CD4-positive, alpha-beta T cell treated with Interferon alpha-2 for 1 hour (primary cell): ENCODE data around the gene IDI2.
A peak's percentile ranks its signal among the peaks of the same experiment; 100 is the strongest.
"Not testable (repeated sequence)": the region's sequence is repeated elsewhere in the genome, so short reads cannot be mapped to it uniquely, and the experiment has no call there.

ENCODE experiments used
- DNase-seq, 2 donors: peaks; one replicate each; pipeline ENCODE4 v3.0.0-alpha.2; 2020 to 2022

IDI2 gene

GRCh38 chr10:1025683-1026082 lies at the start of gene IDI2:
TSS of gene IDI2 (minus strand) at chr10:1025859. CDS start at chr10:1024723, 1,136 bp downstream.
- DNase-seq: no peak

- no peak for DNase-seq
Measured at GRCh38 chr10:1074748-1075308, 49.2 kb upstream of the IDI2 start.

- no peak for DNase-seq
Measured at GRCh38 chr10:1074052-1074747, 48.5 kb upstream of the IDI2 start.

- no peak for DNase-seq
Measured at GRCh38 chr10:1070919-1071318, 45.3 kb upstream of the IDI2 start.

- DNase-seq: no peak
Measured at GRCh38 chr10:1068380-1069361, 43.0 kb upstream of the IDI2 start.

GRCh38 chr10:1066734-1067133 lies 41.1 kb upstream of the IDI2 start:
- DNase-seq: not testable (repeated sequence)

- no peak for DNase-seq
Measured at GRCh38 chr10:1064964-1065247, 39.2 kb upstream of the IDI2 start.

- DNase-seq: peak in 1 of 2 donors; percentile 54
Measured at GRCh38 chr10:1063232-1063865, 37.7 kb upstream of the IDI2 start.

GRCh38 chr10:1061930-1062774 lies 36.5 kb upstream of the IDI2 start:
- peak in 1 of 2 donors; percentile 34 for DNase-seq

GRCh38 chr10:1059902-1060301 lies 34.2 kb upstream of the IDI2 start:
- no peak for DNase-seq

GRCh38 chr10:1058017-1058416 lies 32.4 kb upstream of the IDI2 start:
- no peak for DNase-seq

GRCh38 chr10:1057106-1057657 lies 31.5 kb upstream of the IDI2 start:
- no peak for DNase-seq

- peak; percentile 85 to 90 for DNase-seq
Measured at GRCh38 chr10:1056326-1057105, 30.9 kb upstream of the IDI2 start, which contains the start of gene WDR37. TSS of gene WDR37 (plus strand) at chr10:1056385. CDS start at chr10:1072156, 15,771 bp downstream.

- DNase-seq: no peak
Measured at GRCh38 chr10:1054684-1055083, 29.0 kb upstream of the IDI2 start.

- DNase-seq: peak; percentile 52 to 72
Measured at GRCh38 chr10:1050554-1050953, 24.9 kb upstream of the IDI2 start.

GRCh38 chr10:1050145-1050544 lies 24.5 kb upstream of the IDI2 start:
- DNase-seq: peak in 1 of 2 donors; percentile 50

GRCh38 chr10:1049425-1049958 lies 23.8 kb upstream of the IDI2 start:
- no peak for DNase-seq

- DNase-seq: peak; percentile 98
Measured at GRCh38 chr10:1048732-1049424, 23.2 kb upstream of the IDI2 start, which contains the start of gene IDI1. TSS of gene IDI1 (minus strand) at chr10:1049119. CDS start at chr10:1049003, 116 bp downstream.

- DNase-seq: peak in 1 of 2 donors; percentile 75
Measured at GRCh38 chr10:1048349-1048731, 22.7 kb upstream of the IDI2 start.

- no peak for DNase-seq
Measured at GRCh38 chr10:1047937-1048336, 22.3 kb upstream of the IDI2 start.
